T-helper 1 cell treated with Interleukin-12 subunit alpha and Interleukin-12 subunit beta and Interleukin-4 antibody, amounts not matched to agents 30 ng/mL and 1 ng/mL, for 36 hours (primary cell): ENCODE data around the gene NPDC1. TPM values are rescaled to one million over a fixed set of nuclear protein-coding genes. Genes with fewer than 3 reads are reported as not detected.

Experiments
- intact Hi-C: fragments of 100-400 bp; cut with micrococcal nuclease; formaldehyde crosslinking; loops from one replicate; pipeline ENCODE4 v1.15.1; 2024
- total RNA-seq: library from RNA; stranded (reverse); gene quantifications from 2 replicates; pipeline ENCODE4 v1.2.3, GENCODE V29; 2022

Gene NPDC1
- total RNA-seq, 1 donor from 2014 or later: 57.3 TPM

- intact Hi-C loops: loop anchor here (1.0 kb wide), 2 partner anchors 8 to 9 kb away; partner anchors contain the start of gene MAN1B1
These were observed 31.2 kb upstream of the NPDC1 start, which contains the start of gene UAP1L1 for GRCh38 chr9:137077010-137077747. Gene UAP1L1 (plus strand): TSS chr9:137077517. CDS start chr9:137077533, 16 bp downstream.

GRCh38 chr9:137076636-137077009, 30.6 kb upstream of the NPDC1 start:
- intact Hi-C loops: loop anchor here (1.0 kb wide), 2 partner anchors 7 to 10 kb away; partner anchors contain the start of gene MAN1B1

GRCh38 chr9:137075275-137075775, 29.3 kb upstream of the NPDC1 start:
- intact Hi-C loops: no loop called here

GRCh38 chr9:137074657-137075274, 28.8 kb upstream of the NPDC1 start:
- intact Hi-C loops: no loop called here

- intact Hi-C loops: no loop called here
These were observed 28.0 kb upstream of the NPDC1 start for GRCh38 chr9:137073992-137074399.

GRCh38 chr9:137071282-137071681, 25.3 kb upstream of the NPDC1 start:
- intact Hi-C loops: loop anchor here (2.0 kb wide), 1 partner anchor 42 kb away; the partner anchor contains the start of gene ABCA2

GRCh38 chr9:137070906-137071275, 24.9 kb upstream of the NPDC1 start:
- intact Hi-C loops: loop anchor here (1.0 to 2.0 kb wide), 6 partner anchors 15 to 280 kb away; partner anchors contain the start of genes ABCA2, MAN1B1, PAXX and TMEM141

GRCh38 chr9:137070201-137070905, 24.4 kb upstream of the NPDC1 start, which contains the start of gene SAPCD2:
Gene SAPCD2 (minus strand): TSS chr9:137070557. CDS start chr9:137070460, 97 bp downstream.
- intact Hi-C loops: loop anchor here (1.0 to 2.0 kb wide), 6 partner anchors 16 to 279 kb away; partner anchors contain the start of genes ABCA2, MAN1B1, PAXX and TMEM141

GRCh38 chr9:137069508-137070091, 23.6 kb upstream of the NPDC1 start:
- intact Hi-C loops: loop anchor here (1.0 to 2.0 kb wide), 7 partner anchors 8 to 278 kb away; partner anchors contain the start of genes ABCA2, MAN1B1, PAXX and TMEM141

- intact Hi-C loops: loop anchor here (1.0 kb wide), 1 partner anchor 8 kb away; the partner anchor contains the start of gene UAP1L1
These were observed 22.8 kb upstream of the NPDC1 start for GRCh38 chr9:137068539-137069507.

- intact Hi-C loops: loop anchor here (1.0 kb wide), 2 partner anchors 22 to 173 kb away; partner anchors contain the start of genes NPDC1 and TUBB4B
These were observed 22.0 kb upstream of the NPDC1 start for GRCh38 chr9:137067860-137068538.

- intact Hi-C loops: no loop called here
These were observed 20.3 kb upstream of the NPDC1 start for GRCh38 chr9:137066096-137066861.

- intact Hi-C loops: no loop called here
These were observed 19.5 kb upstream of the NPDC1 start for GRCh38 chr9:137065336-137065967.

GRCh38 chr9:137064880-137065164, 18.8 kb upstream of the NPDC1 start:
- intact Hi-C loops: no loop called here

GRCh38 chr9:137064027-137064879, 18.3 kb upstream of the NPDC1 start:
- intact Hi-C loops: no loop called here

- intact Hi-C loops: no loop called here
These were observed 17.5 kb upstream of the NPDC1 start for GRCh38 chr9:137063311-137064026.
